ENCODE data around the gene DPP10.

- TF ChIP-seq POLR2AphosphoS5 (IDR thresholded peaks at IDR 0.05) (no peak), CTCF (IDR thresholded peaks at IDR 0.05 in 8 of 11, conservative IDR thresholded peaks at IDR 0.05 in 3 of 11) (no peak), POLR2A (IDR thresholded peaks at IDR 0.05) (no peak)
These were observed 498.5 kb downstream of the DPP10 start for GRCh38 chr2:114940785-114941458.
